ENCODE data around the gene EXD3.

DNA sequence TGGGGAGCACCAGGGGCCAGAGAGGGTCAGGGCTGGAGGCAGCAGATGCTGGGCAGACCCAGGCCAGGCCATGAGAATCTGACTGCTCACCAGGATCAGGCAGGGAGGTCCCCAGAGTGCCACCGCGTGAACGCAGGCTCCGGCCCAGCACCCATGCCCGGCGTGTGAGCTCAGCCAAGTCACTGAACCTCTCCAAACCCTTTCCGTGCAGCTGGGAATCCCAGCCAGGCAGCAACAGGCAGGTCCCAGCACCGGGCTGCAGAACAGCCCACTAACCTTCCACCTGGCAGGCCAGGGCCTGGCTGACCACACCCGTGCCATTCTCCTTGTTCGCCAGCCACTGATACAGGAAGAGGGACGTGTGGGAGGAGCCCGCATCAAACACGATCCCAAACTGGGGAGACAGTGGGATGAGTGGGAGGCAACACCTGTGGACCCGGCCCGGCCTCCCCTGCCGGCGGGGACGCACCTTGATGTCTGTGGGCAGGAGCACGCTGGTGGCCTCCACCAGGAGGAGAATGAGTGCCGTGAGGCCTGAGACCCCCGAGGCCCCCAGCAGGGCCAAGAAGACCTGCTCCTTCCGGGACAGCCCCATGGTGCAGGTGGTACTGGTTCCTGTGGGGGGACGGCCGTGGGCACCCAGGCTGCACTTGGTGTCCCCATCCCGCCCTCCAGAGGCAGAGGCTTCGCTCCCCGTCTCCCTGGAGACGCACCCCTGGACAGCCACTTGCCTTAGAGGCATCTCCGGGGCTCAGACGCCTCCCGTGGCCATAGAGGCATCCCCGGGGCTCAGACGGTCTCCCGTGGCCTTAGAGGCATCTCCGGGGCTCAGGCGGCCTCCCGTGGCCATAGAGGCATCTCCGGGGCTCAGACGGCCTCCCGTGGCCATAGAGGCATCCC, 15.0 kb upstream of the EXD3 start:
- TF ChIP-seq, protein P1, sequence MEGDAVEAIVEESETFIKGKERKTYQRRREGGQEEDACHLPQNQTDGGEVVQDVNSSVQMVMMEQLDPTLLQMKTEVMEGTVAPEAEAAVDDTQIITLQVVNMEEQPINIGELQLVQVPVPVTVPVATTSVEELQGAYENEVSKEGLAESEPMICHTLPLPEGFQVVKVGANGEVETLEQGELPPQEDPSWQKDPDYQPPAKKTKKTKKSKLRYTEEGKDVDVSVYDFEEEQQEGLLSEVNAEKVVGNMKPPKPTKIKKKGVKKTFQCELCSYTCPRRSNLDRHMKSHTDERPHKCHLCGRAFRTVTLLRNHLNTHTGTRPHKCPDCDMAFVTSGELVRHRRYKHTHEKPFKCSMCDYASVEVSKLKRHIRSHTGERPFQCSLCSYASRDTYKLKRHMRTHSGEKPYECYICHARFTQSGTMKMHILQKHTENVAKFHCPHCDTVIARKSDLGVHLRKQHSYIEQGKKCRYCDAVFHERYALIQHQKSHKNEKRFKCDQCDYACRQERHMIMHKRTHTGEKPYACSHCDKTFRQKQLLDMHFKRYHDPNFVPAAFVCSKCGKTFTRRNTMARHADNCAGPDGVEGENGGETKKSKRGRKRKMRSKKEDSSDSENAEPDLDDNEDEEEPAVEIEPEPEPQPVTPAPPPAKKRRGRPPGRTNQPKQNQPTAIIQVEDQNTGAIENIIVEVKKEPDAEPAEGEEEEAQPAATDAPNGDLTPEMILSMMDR (IDR thresholded peaks at IDR 0.05): no peak
- TF ChIP-seq POLR2AphosphoS5 (IDR thresholded peaks at IDR 0.05) (no peak), POLR2A (IDR thresholded peaks at IDR 0.05) (no peak)

All from breast epithelium (tissue), 3 donors.